ENCODE measurements around the gene MEI1.

MEI1 gene

DNA sequence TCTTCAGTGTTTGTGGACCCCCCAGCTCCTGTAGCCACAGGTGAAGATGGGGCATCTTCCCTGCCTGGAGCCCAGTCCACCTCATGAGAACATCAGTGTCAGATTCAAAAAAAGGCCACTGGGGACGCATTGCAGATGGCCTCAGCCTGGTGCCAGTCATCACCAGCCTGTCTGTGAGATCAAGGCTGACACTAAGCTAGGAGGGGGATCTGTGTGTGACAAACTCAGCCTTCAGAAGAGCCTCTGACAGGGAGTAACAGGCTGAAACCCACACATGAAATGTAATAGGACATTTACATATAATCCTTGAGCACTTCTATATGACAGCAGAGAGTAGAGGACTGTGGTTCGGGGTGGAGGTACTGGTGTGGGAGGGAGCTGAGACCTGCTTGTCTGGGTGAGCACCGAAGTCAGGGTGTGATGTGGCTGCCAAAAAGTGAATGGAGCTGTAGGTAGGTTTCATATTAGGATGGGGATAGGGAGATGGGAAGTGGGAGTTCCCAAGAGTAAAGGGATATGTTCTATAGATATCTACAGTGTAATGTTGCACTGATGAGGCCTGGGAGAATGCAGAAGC is 80.7 kb downstream of the MEI1 start:
- Histone ChIP-seq H3K27me3 (ENCODE audit: insufficient read depth, low read depth) (no peaks in the 10 kb centered on the region), H4K20me1 (ENCODE audit: insufficient read depth) (no peaks in the 10 kb centered on the region), H3K27ac (no peak overlapping the region), H3K4me3 (IDR thresholded peaks at IDR 0.05; ENCODE audit: insufficient read depth, low read depth, low read length) (no peak overlapping the region), H3K36me3 (ENCODE audit: insufficient read depth) (no peaks in the 10 kb centered on the region), H3K9ac (no peak overlapping the region), H3K4me2 (no peak overlapping the region), H3K4me1 (ENCODE audit: low read depth, poor library complexity, severe bottlenecking) (peaks cover 14% of the 10 kb centered on the region), H3K79me2 (ENCODE audit: insufficient read depth, low read depth) (no peaks in the 10 kb centered on the region), H2AFZ (ENCODE audit: low read depth) (no peak overlapping the region)
- TF ChIP-seq, protein P1, sequence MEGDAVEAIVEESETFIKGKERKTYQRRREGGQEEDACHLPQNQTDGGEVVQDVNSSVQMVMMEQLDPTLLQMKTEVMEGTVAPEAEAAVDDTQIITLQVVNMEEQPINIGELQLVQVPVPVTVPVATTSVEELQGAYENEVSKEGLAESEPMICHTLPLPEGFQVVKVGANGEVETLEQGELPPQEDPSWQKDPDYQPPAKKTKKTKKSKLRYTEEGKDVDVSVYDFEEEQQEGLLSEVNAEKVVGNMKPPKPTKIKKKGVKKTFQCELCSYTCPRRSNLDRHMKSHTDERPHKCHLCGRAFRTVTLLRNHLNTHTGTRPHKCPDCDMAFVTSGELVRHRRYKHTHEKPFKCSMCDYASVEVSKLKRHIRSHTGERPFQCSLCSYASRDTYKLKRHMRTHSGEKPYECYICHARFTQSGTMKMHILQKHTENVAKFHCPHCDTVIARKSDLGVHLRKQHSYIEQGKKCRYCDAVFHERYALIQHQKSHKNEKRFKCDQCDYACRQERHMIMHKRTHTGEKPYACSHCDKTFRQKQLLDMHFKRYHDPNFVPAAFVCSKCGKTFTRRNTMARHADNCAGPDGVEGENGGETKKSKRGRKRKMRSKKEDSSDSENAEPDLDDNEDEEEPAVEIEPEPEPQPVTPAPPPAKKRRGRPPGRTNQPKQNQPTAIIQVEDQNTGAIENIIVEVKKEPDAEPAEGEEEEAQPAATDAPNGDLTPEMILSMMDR (conservative IDR thresholded peaks at IDR 0.05; ENCODE audit: low read depth, low read length) = no peak

- Histone ChIP-seq H3K4me1 (ENCODE audit: low read depth, poor library complexity, severe bottlenecking) (peaks cover 14% of the 10 kb centered on the region), H3K27me3 (ENCODE audit: insufficient read depth, low read depth) (no peaks in the 10 kb centered on the region), H3K36me3 (ENCODE audit: insufficient read depth) (no peaks in the 10 kb centered on the region), H3K4me2 (peak overlapping the region; percentile 27; the same call in 1 of the 2 replicates), H3K4me3 (IDR thresholded peaks at IDR 0.05; ENCODE audit: insufficient read depth, low read depth, low read length) (no peak overlapping the region), H2AFZ (ENCODE audit: low read depth) (peak overlapping the region; percentile 54), H3K27ac (peak overlapping the region; percentile 21; the same call in 1 of the 2 replicates), H4K20me1 (ENCODE audit: insufficient read depth) (no peaks in the 10 kb centered on the region), H3K79me2 (ENCODE audit: insufficient read depth, low read depth) (no peaks in the 10 kb centered on the region), H3K9ac (0 out of 2 replicates have a peak overlapping the region, but pooled peaks have one; percentile 22)
- TF ChIP-seq, protein P1 (conservative IDR thresholded peaks at IDR 0.05; ENCODE audit: low read depth, low read length) = no peak
Measured at GRCh38 chr22:41780746-41781505, 81.6 kb downstream of the MEI1 start.

- Histone ChIP-seq H4K20me1 (ENCODE audit: insufficient read depth) (no peaks in the 10 kb centered on the region), H2AFZ (ENCODE audit: low read depth) (peak overlapping the region; percentile 54), H3K27me3 (ENCODE audit: insufficient read depth, low read depth) (no peaks in the 10 kb centered on the region), H3K9ac (peak overlapping the region; percentile 22; the same call in 1 of the 2 replicates), H3K27ac (no peak overlapping the region), H3K79me2 (ENCODE audit: insufficient read depth, low read depth) (no peaks in the 10 kb centered on the region), H3K4me1 (ENCODE audit: low read depth, poor library complexity, severe bottlenecking) (peaks cover 14% of the 10 kb centered on the region), H3K4me3 (IDR thresholded peaks at IDR 0.05; ENCODE audit: insufficient read depth, low read depth, low read length) (no peak overlapping the region), H3K36me3 (ENCODE audit: insufficient read depth) (no peaks in the 10 kb centered on the region), H3K4me2 (0 out of 2 replicates have a peak overlapping the region, but pooled peaks have one; percentile 15)
- TF ChIP-seq, protein P1 (conservative IDR thresholded peaks at IDR 0.05; ENCODE audit: low read depth, low read length) = no peak
Measured at GRCh38 chr22:41781507-41781906, 82.2 kb downstream of the MEI1 start.

DNA sequence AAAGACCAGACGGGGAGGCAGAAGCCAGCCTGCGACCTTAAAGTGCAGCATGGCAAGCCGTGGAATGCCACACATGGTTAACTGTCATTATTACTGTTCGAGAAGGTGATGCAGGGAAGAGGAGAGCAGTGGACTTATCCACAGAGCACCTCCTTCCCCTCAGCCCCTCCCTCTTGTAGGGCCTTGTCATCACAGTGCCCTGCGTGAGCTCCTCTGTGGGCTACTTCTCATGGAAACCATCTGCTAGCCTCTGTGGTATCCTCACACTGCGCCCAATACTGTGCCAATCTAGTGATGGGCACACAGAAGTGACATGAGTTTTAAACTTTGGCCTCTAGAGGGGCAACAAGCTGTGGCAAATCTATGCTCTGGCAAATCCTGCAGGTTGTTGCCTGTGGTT is 83.0 kb downstream of the MEI1 start:
- H2AFZ ChIP-seq (ENCODE audit: low read depth) = no peak overlapping the region
- no peaks in the 10 kb centered on the region for H3K36me3 ChIP-seq (ENCODE audit: insufficient read depth)
- no peak overlapping the region for H3K9ac ChIP-seq

More for the DNA sequence above, 83.0 kb downstream of the MEI1 start:
- no peaks in the 10 kb centered on the region for H3K27me3 ChIP-seq (ENCODE audit: insufficient read depth, low read depth)
- H3K4me1 ChIP-seq (ENCODE audit: low read depth, poor library complexity, severe bottlenecking) = peaks cover 14% of the 10 kb centered on the region
- no peaks in the 10 kb centered on the region for H4K20me1 ChIP-seq (ENCODE audit: insufficient read depth)
- no peaks in the 10 kb centered on the region for H3K79me2 ChIP-seq (ENCODE audit: insufficient read depth, low read depth)
- H3K4me3 ChIP-seq (IDR thresholded peaks at IDR 0.05; ENCODE audit: insufficient read depth, low read depth, low read length) = no peak overlapping the region
- H3K27ac ChIP-seq = no peak overlapping the region
- TF ChIP-seq, protein P1 (conservative IDR thresholded peaks at IDR 0.05; ENCODE audit: low read depth, low read length) = no peak
- H3K4me2 ChIP-seq = no peak overlapping the region

All from KMS-11 (cell line).